PFSK-1 (cell line): ENCODE data around the gene PLB1.

Experiments
- POLR2AphosphoS5 ChIP-seq: IDR thresholded peaks from 2 replicates; pipeline ENCODE4 v1.6.1; 2012; ENCODE audit warnings: low read depth, mild to moderate bottlenecking, control low read depth, low read length, moderate library complexity
- REST ChIP-seq, 2 experiments: IDR thresholded peaks; 2 replicates each; pipeline versions ENCODE4 v1.6.1 to v1.8.0; 2011 to 2012; ENCODE audit warnings: low read depth in 2 of 2, low read length in 2 of 2, control low read depth in 1 of 2, inconsistent platforms in 1 of 2, mild to moderate bottlenecking in 1 of 2, moderate library complexity in 1 of 2; ENCODE audit not compliant: insufficient read depth in 1 of 2
- SIN3A ChIP-seq: IDR thresholded peaks from 2 replicates; pipeline ENCODE4 v1.6.1; 2012; ENCODE audit warnings: mild to moderate bottlenecking, low read length, moderate library complexity, borderline replicate concordance; ENCODE audit not compliant: insufficient read depth
- TAF1 ChIP-seq: IDR thresholded peaks from 2 replicates; pipeline ENCODE4 v1.6.1; 2012; ENCODE audit warnings: low read length, control low read depth, borderline replicate concordance; ENCODE audit not compliant: insufficient read depth

- TF ChIP-seq POLR2AphosphoS5, result no peak
- no peak for TF ChIP-seq REST (IDR thresholded peaks at IDR 0.05; ENCODE audit: insufficient read depth in 1 of 2, low read depth in 2 of 2, low read length in 2 of 2)
- TF ChIP-seq TAF1, result no peak
- no peak for TF ChIP-seq SIN3A
Observed at GRCh38 chr2:28619213-28620196, 123.6 kb downstream of the PLB1 start.
